Umbilical cord (tissue), 2 donors: ENCODE results near the gene FNDC3B. TPM values are rescaled to one million over a fixed set of nuclear protein-coding genes. Genes with fewer than 3 reads are reported as not detected.

Source experiments
- DNase-seq: peaks from one replicate; pipeline ENCODE4 v3.0.0-alpha.2; 2015; ENCODE audit warnings: low spot score
- total RNA-seq: library from RNA; depleted of rRNA; stranded (reverse); fragments of >200 nt; gene quantifications from one replicate; pipeline ENCODE4 v1.2.3, GENCODE V29; 2014; ENCODE audit warnings: low replicate concordance; ENCODE audit not compliant: insufficient read depth

Gene FNDC3B
- total RNA-seq, 1 donor from 2014 or later, result 266 TPM

DNA sequence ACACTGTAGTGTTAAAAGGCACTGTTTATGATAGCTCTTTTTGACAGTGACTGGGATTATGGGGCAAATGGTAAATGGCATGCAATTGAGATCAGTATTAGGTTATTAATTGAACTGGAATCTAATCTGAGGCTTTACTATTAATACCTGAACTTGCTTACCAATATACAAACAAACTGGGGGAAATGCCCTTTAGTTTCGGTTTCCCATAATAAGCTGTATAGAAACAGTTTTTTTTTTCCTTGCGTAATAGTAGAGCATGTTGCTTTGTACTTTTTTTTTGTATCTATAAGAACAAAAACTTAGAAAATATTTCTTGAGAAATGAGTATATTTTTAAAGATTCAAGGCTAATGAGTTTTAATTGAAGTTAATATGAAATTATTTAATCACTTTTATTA, 95.0 kb downstream of the FNDC3B start:
- DNase-seq, result no peak

DNA sequence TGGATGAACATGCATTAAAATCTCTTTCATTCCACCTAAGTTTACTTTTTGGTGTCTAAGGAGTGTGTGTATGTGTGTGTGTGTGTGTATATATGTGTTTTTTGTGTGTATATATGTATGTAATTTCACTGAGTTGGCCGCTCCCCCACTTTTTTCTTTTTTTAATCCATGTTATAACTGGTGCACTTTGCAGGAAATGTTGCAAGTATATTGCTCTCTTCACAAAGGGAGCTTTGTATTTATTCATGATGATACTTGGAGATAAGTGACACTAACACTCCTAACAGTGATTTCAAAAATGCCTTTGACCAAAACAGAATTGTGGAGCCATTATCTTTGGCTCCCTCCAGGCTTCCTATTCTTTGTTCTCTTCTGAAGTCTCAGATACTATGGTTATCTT, 95.8 kb downstream of the FNDC3B start:
- DNase-seq, result no peak

DNA sequence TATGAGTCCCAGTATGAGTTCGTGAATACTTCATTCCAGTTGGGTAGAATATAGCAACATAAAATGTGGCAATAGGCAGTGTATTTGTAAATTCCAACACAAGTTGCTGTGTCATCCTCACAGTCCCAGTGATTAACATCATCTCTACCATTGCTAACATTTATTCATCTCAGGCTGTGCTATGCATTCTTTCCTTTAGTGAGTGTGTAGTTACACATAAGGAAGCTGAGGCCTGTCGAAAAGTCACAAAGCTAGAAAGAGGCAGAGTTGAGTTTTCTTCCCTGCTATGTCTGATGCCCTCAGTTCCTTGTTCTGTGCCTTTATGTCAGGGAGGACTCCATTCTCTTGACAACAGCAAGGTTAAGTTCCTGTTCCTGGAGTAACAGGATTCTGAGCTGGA, 96.4 kb downstream of the FNDC3B start:
- DNase-seq, result no peak

DNA sequence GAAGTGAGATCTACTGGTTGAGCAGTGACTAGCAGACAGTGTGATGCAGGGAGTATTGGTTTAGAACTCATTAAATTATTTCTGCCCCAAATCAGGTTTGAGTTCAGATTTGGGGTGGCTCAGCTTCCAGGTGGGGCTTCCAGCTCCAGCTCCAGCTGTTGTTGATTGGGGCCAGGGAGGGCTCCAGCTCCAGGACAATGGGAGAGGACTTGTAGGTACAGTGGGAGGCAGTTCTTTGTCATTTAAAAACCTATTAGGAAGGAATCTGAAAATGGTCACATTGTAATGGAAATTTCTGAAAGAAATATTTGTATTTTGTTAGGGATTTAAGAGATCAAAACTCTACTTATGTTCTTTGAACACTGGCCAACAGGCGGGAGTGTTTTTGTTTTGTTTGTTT, 97.0 kb downstream of the FNDC3B start:
- no peak for DNase-seq

DNA sequence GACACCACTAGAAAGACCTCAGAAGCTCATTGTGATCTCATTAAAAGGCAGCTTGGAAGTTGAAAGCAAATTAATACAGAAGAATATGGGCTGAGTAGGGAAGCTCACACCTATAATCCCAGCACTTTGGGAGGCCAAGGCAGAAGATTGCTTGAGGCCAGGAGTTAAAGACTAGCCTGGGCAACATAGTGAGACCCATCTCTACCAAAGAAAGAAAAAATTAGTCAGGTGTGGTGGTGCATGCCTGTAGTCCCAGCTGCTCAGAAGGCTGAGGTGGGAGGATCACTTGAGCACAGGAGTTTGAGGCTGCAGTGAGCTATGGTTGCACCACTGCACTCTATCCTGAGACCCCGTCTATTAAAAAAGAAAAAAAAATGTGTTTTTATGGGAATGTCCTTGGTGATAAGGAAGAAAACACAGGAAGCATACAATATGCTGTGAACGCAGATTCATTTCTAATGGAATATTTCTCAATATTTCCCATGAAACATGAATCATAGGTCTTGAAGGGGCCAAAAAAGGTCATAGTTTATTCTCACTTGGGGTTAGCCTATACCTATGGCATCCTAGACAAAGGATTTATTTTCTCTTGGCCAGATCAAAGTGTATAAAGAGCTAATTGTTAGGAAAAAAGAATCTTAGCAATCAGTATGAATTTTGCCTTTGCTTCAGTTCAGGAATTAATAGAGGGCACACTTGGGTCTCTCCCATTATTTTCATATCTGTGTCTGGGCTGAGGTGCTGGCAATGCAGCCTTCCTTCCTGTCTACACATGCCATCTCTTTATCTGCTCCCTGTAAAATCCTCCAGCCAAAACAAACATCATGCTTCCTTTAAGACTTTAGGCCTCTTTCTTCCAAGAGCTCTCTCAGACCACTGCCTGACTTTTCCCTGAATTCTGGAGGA, 98.2 kb downstream of the FNDC3B start:
- DNase-seq, result no peak

DNA sequence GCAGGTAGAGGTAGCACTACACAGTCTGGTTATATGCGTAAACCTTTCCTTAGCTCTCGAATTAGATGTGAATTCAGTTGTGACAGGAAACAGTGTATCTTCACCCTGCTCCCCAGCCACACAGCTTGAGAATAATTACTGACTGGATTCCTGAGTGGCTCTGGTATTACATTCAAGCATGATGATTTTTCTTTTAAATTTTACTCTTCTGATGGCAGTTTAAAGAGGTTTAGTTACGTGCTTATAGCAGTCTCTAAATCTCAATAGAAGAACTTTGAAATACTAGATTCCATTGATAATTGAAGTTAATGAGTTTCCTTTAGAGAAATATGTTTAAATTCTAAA, 98.8 kb downstream of the FNDC3B start:
- DNase-seq, result no peak

DNA sequence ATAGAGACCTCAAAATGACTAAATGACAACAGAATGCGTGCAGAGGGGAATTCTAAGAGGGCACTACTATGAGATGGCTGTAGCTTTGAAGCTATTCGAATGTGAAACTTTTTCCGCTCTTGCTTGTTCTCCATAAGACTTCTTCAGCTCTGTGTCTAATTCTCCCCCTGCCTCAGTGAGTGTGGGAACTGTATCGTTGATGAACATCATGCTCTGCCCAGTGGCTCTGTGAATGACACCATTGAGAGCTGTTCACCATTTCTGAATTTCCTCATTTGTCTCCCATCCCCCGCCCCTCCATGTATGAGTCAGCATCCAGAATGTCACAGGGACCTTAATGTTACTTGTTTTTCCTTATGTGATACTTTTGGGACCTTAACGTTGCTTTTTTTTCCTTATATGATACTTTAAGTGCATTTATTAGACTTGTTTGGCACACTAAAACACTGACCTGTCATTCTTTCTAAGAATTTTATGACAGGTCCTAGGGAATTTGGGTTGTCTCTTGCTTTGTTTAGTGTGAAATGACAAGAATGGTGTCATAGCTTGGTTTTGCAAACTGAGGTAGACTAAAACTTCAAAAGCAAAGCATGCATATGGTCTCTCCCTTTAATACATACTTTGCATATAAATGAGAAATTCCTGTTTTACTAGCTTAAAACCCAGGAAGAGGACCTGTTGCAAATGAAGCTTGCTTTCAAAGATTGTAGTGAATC, 99.6 kb downstream of the FNDC3B start:
- no peak for DNase-seq

DNA sequence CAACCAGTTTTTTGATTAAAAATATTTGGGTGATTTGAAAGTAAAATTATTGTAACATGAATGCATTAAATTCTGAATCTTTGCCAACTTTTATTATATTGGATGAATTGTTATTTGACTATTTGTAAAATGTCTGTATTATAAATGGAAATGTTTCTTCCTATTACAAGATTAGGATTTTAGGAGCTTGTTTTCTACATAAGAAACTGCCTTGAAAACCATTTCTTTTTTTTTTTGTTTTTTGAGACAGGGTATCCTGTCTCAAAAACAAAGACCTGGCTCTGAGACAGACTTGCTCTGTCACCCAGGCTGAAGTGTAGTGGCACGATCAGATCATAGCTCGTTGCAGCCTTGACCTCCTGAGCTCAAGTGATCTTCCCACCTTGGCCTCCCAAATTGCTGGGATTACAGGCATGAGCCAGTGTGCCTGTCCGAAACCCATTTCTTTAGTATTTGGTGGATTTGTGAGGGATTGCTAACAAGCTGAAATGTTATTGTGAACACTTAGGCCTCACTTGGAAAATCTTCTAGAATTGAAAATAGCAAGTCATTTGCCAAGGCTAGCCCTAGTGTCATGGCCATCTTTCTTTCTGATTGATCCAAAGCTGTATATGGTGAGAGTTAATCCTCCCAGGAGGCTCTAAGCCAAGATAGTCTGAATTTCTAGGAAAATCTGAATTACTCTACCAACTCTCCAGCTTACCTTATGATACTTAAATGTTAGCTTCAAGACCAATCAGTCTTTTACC, 100.3 kb downstream of the FNDC3B start:
- no peak for DNase-seq

DNA sequence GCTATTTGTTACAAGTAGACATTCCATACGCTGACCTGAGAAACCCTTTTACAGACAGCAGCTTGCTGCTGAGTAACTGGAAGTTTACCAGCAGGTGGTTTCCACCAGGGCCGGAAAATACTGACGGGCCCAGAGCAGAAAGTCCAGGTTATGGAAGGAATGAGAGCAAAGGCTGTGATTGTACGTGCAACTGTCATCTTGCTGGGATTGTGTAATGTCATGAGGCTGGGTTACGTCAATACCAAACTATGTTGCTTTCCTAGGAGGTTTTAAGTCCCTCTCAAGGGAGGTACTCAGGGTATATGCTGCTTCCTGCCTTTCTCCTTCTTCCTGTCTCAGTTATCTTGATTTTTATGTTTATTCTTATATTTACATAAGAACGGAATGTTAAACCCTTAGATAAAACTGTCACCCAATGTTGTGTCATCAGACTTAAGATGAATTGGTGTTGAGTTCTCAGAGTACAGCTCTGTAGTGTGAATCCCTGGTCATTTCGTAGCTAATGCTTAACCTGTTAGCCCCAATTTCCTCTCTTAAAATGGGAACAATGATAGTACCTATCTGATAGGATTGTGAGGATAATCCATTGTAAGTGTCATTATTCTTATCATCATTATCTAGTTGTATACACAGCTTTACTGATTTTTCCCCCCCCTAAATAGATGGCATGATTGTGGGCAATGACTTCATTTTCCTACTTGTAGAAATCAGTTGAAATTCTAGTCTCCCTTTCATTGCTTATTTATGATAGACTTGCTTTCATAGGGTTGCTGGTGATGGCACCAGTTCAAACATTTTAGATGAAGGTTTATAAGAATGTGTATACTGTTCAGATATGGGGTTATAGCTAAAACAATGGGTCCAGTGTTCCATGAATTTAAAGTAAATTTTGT, 101.4 kb downstream of the FNDC3B start:
- DNase-seq, result peak; percentile 87

DNA sequence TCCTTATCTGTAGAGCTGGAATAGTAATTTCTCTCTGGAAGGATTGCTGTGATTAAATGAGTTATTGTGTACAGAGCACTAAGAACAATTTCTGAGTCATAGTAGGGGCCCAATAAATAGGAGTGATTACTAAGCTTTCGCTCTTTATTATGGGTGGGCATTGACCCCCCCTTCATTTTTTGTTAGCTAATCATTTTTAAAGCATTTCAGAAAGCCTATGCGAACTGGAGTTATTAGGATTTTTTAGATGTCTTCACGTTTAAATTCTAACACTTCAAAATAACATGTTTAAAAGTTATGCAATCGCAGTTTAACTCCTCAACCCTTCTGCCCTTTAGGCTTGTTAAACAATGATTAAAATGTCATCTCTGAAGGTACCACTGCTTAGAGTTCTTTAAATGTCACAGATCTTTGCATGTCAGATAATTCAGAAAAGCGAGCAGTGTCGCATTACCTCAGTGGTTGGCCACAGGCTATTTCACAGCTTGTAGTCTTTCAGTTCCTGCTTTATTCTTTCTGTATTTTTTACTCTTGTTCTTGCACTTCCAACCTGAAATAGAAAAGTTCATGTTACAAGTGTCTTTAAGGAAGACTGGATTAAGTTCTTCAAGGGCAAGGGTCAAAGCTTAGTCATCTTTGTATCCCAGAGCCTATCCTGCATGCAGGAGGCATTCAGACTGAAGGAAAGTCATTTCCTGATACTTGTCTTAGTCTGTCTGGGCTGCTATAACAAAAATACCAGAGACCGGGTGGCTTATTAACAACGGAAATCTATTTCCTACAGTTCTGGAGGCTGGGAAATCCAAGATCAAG, 102.9 kb downstream of the FNDC3B start:
- DNase-seq, result no peak

DNA sequence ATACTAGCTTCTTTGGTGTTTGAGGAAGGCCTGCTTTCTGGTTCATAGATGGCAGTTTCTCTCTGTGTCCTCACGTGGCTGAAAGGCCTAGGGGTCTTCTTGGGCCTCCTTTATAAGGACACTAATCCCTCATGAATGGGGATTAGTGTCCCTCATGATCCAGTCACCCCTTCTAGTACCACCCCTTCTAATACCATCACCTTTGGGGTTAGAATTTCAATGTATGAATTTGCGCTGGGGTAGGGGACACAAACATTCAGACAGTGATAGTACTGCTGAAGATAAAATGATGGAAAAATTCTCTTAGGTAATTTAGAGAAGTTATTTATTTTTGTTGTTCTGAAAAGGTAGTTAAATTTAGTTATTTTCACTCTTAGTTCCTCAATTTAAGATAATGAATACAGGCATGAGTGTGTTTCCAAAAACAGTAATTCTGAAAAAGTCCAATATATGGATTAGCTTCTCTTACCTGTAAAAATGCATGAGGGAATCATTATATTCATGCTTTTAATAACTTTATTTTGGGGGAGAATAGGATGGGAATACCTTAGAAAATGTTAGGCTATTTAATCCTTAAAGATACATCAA, 103.6 kb downstream of the FNDC3B start:
- no peak for DNase-seq

DNA sequence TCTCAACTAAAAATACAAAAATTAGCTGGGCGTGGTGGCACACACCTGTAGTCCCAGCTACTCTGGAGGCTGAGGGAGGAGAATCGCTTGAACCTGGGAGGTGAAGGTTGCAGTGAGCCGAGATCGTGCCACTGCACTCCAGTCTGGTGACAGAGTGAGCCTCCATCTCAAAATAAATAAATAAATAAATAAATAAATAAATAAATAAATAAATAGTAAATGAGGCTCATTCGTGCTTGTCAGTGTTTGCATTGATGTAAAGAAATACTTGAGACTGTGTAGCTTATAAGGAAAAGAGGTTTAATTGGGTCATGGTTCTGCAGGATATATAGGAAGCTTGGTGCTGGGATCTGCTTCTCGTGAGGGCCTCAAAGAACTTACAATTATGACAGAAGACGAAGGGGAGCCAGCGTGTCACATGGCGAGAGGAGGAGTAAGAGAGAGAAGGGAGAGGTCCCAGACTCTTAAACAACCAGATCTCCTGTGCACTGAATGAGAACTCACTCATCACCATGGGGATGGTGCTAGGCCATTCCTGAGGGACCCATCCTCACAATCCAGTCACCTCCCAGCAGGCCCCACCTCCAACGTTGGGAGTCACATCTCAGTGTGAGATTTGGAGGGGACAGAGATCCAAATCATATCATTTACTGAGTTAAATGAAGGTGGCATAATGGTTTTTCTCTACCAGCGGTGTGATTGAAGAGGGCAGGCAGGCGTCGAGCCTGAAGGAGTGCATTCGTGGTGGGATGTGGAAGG, 104.5 kb downstream of the FNDC3B start:
- no peak for DNase-seq

DNA sequence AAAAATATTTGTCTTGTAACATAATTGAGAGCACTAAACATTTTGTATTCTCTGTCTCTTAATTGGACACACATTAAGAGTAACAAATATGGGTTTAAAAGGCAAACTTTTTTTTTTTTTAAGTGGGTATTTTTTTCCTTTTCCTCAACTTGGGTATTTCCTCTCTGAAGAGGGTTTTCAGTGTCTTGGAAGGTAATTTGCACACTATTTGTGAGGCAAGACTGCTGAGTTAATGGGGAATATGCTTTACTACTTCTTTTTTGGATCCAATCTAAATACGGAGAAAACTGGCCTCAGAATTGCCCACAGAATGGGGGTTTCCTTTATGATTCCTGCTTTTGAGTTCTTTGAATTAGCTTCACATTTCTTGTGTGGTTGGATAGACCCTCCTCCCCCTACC, 105.2 kb downstream of the FNDC3B start:
- no peak for DNase-seq

DNA sequence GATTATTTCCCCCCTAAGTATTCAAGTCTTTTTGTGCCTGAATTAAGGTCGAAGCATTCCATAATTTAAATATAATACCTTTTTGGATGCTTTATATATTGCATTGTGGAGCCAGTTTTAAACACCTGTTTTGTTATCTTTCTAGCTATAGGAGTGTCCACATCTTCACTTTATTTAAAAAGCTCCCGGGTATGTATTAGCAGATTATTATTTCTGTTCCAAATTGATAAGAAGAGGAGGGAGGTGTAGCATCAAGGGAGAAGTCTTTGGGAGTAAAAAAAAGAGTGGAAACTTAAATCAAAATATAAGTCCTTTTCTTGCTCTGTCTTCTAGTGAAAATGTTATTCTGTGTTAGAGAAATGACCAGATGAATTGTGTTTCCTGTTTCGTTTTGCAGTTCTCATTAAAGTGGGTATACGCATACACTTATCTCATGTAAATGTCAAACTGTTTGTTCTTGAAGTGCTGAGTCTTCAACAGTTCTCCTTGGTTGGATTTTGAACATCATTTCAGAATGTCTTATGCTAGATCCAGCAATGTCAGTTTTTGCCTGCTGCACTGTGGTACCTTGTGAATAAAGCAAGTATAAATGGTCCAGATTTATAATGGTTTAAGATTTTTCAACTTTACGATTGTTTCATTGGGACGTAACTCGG, 105.8 kb downstream of the FNDC3B start:
- no peak for DNase-seq

DNA sequence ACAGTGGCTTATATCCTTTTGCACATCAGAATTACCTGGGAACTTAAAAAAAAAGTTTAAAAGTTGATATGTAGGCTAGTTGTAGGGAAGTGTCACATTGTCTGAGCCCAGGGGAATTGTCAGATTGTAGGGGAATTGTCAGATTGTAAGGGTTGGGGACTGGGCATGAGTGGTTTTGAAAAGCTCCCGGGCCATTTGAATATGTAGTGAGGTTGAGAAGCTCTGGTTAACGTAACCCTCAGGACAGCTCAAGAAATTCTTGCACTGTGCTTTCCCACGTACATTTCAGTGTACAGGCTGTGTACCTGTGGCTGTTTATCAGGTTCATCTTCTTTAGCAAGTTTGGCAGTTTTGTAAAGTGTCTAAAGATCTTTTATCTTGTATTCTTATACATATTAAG, 107.0 kb downstream of the FNDC3B start:
- no peak for DNase-seq

DNA sequence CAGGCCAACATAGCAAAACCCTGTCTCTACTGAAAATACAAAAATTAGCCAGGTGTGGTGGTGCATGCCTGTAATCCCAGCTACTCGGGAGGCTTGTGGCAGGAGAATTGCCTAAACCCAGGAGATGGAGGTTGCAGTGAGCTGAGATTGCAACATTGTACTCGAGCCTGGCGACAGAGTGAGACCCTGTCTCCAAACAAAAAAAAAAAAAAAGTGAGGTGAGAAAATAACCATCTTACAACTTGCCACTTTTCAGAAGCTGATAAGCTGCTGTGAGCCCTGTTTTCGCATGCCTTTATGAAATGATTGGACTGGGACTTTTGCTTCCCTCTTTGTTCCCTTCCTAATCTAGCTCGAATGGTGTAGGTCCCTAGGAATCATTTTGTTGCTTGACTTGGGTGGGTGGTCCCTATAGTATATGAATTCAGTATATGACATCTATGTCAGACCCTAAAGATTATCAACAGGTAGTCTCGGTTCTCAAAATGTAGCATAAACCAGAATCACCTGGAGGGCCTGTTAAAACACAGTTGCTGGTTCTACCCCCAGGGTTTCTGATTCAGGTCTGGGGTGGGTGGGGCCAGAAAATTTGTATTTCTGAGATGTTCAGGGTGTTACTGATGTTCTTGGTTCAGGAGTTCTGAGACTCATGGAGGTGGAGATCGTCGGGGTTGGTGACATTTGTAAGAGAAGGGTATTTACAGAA, 107.9 kb downstream of the FNDC3B start:
- DNase-seq, result no peak

DNA sequence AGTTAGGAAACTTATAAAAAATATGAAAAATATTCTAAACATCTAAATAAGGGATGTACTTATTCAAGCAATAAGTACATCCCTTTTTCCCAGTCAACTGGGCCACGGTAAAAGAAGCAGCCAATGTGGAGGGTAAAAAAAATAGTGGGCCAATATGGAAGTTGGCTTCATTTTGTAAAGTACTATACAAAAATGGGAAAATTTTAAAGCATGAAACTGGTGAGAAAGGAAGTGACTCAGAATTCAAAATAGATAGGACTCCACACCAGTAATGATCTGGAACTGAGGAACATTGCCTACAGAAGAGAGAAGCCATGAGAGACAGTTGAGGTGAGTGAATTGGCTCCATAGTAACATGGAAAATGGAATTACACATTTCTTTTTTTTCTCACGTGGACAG, 108.9 kb downstream of the FNDC3B start:
- no peak for DNase-seq
